GM19240 (cell line): ENCODE measurements around the gene TMC3.

Source experiments
- DNase-seq: peaks from one replicate; pipeline ENCODE4 v3.0.0; 2011; ENCODE audit warnings: low spot score; ENCODE audit not compliant: insufficient read length

TMC3 gene

GRCh38 chr15:81299630-81300273 lies 74.3 kb downstream of the TMC3 start:
- DNase-seq, result no peak

GRCh38 chr15:81299156-81299555 lies 74.9 kb downstream of the TMC3 start:
- DNase-seq, result no peak

GRCh38 chr15:81298611-81299010 lies 75.4 kb downstream of the TMC3 start:
- no peak for DNase-seq

- no peak for DNase-seq
Measured at GRCh38 chr15:81297603-81298575, 76.1 kb downstream of the TMC3 start.

- DNase-seq, result no peak
Measured at GRCh38 chr15:81297147-81297572, 76.9 kb downstream of the TMC3 start.

- DNase-seq, result peak; percentile 34
Measured at GRCh38 chr15:81296673-81297072, 77.3 kb downstream of the TMC3 start.

- DNase-seq, result no peak
Measured at GRCh38 chr15:81296186-81296585, 77.8 kb downstream of the TMC3 start.

- no peak for DNase-seq
Measured at GRCh38 chr15:81295486-81296121, 78.4 kb downstream of the TMC3 start.

GRCh38 chr15:81294516-81294880 lies 79.5 kb downstream of the TMC3 start:
- no peak for DNase-seq

GRCh38 chr15:81293728-81294515 lies 80.1 kb downstream of the TMC3 start:
- peak; percentile 35 for DNase-seq

- DNase-seq, result no peak
Measured at GRCh38 chr15:81292523-81293001, 81.5 kb downstream of the TMC3 start.

- no peak for DNase-seq
Measured at GRCh38 chr15:81291916-81292522, 82.0 kb downstream of the TMC3 start.

- no peak for DNase-seq
Measured at GRCh38 chr15:81289910-81290309, 84.1 kb downstream of the TMC3 start.

GRCh38 chr15:81288616-81289015 lies 85.4 kb downstream of the TMC3 start:
- no peak for DNase-seq

GRCh38 chr15:81288040-81288439 lies 86.0 kb downstream of the TMC3 start:
- DNase-seq, result no peak

- DNase-seq, result no peak
Measured at GRCh38 chr15:81286621-81287121, 87.3 kb downstream of the TMC3 start.

- no peak for DNase-seq
Measured at GRCh38 chr15:81285461-81285860, 88.6 kb downstream of the TMC3 start.

- no peak for DNase-seq
Measured at GRCh38 chr15:81284256-81285031, 89.6 kb downstream of the TMC3 start.

GRCh38 chr15:81282911-81283310 lies 91.1 kb downstream of the TMC3 start:
- DNase-seq, result no peak

- DNase-seq, result no peak
Measured at GRCh38 chr15:81282606-81282895, 91.5 kb downstream of the TMC3 start.
